HG03097 (cell line): Measurements from ENCODE around the gene LMBR1.
"Not testable (repeated sequence)": the region's sequence is repeated elsewhere in the genome, so short reads cannot be mapped to it uniquely, and the experiment has no call there.

Source experiments
- ATAC-seq: cut with Tn5 transposase; IDR thresholded peaks from one replicate; pipeline ENCODE4 v1.9.1; 2021; ENCODE audit not compliant: unreplicated experiment, low FRiP score

LMBR1 gene

GRCh38 chr7:156816943-156817572, 75.9 kb downstream of the LMBR1 start:
- no peak for ATAC-seq

- no peak for ATAC-seq
Observed at GRCh38 chr7:156811706-156812105, 81.3 kb downstream of the LMBR1 start.

- not testable (repeated sequence) for ATAC-seq
Observed at GRCh38 chr7:156803656-156804055, 89.3 kb downstream of the LMBR1 start.

DNA sequence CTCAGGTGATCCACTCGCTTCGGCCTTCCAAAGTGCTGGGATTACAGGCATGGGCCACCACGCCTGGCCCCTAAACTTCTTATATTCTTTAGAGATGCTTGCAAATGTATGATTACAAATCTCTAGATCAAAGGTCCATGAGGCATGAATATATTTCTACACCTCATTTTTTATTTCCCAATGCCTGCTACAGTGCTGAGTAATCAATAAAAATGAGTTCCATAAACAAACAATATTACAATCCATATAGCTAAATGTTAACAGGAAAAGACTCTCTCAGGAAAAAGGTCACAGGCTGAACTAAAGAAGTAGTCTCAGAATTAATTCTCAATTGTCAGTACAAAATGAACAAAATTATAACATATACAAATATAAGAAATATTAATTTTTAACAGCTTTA, 90.8 kb downstream of the LMBR1 start:
- ATAC-seq, result no peak

GRCh38 chr7:156795415-156795814, 97.6 kb downstream of the LMBR1 start:
- ATAC-seq, result no peak

DNA sequence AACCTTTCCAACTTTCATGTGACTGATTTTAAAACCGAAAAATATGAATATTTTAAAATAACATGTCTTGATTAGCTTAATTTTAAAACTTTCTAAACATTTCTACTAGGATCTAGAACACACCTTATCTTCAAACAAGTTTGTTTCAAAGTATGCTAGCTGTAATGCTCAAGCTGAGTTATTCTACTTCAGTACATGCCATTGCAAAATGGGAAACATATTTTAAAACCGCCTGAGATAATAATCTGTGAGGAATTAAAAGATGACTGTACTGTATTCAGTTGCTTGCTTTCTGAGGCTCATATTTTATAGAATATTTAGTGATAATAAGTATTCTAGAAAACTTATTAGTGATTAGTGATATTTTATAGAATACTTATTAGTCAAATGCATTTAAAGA, 99.6 kb downstream of the LMBR1 start:
- no peak for ATAC-seq

DNA sequence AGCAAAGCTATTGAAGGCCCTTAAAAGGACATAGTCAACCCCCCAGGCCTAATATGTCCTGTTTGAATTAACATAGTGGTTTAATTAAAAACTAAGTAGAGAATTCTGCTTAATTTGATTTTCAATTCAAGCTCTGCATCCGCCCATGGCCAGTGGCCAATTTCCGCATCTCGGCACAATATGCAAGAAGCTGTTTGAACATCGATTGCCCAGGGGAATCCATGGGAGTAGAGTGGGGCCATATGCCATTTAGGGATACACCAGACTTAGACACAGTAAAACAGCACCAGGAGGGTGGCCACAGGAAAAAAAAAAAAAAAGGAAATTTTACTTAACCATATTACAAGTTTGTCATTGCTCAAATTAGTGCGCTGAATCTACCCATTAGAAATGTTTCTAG, 100.4 kb downstream of the LMBR1 start:
- no peak for ATAC-seq

DNA sequence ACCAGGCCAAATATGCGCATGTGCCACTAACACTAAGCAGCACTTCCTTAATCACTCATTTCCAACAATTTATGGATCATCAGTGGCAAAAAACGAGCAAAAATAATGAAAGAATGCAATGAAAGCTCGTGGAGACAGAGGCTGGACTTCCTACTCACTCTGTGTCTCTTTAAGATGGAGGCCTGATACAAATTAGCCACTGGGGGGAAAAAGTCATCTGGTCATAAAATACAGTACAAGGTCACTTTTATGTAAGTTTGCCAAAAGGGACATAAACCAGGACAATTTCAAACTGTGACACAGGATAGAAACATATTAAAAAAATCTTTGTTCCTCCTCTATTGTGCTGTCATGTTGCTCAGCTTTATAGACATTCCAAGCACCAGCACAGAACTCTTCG, 101.7 kb downstream of the LMBR1 start:
- no peak for ATAC-seq

GRCh38 chr7:156790264-156790663, 102.7 kb downstream of the LMBR1 start:
- no peak for ATAC-seq

DNA sequence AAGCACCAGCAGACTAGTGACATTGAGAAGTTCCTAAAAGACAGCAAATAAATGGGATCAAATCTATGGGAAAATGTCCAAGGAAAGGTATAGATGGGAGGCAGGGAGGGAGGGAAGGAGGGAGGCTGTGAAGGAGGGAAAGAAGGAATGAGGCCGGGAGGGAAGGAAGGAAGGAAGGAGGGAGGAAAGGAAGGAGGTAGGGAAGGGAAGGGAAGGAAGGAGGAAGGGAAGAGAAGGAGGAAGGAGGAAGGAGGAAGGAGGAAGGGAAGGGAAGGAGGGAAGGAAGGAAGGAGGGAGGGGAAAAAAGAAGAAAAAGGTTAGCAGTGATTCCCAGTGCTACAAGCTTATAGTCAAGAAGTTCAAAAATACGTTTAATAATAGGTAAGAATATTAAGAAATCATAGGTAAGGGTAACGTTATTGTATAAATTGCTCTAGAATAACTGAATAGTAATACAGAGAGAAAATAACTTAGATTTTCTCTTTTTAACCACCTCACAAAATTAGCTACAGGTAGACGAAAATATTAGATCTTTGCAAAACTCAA, 106.9 kb downstream of the LMBR1 start:
- no peak for ATAC-seq

DNA sequence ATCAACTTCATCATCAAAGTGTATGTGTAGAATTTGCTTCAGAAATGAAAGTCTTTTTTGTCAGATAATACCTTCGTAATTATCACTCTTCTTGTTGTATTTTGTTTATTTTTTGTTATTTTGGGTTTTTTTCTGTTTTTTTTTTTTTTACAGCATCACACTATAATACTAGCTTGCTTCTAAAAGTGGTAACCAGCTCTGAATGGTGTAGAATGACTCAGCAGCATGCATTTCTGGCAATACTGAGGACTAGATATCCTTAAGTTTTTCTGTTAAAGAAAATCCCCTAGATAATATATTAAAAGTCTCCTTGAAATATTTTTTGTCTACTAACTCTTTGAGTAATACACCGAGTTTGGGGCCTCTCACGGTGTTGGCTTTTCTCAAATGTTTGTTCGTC, 109.1 kb downstream of the LMBR1 start:
- no peak for ATAC-seq

- no peak for ATAC-seq
Observed at GRCh38 chr7:156781972-156782371, 111.0 kb downstream of the LMBR1 start.

DNA sequence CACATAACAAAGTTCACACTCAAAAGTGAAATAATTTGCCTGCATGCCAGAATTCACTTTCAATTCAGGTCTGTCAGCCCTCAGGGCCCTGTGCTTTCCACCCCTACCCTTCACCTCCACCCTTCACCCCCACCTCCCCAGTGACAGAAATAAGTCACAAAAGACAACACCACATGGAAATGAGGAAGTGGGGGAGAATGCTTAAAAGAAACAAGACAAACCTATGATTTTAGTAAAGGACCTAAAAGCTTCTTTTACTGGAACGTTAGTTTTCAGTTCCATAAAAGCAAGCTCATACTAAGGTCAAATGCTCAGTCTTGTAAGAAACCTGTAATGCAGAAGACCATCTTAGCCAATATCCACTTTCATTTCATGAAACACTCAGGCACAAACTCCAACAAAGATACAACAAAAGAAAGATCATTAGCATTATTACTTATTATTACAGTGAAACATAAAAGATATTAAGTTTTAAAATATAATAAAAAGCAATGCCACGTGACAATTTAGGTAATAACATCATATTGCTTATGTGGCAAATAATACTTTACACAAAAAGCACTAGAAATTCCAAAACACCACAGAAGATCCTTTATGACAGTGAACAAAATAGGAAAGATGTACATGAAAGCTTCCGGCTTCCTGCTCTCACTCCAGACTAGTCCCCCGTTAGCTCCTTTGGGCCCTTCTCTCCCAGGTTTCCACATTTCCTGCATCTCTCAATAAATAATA, 112.1 kb downstream of the LMBR1 start:
- peak; percentile 83 for ATAC-seq

GRCh38 chr7:156778668-156779067, 114.3 kb downstream of the LMBR1 start:
- no peak for ATAC-seq

DNA sequence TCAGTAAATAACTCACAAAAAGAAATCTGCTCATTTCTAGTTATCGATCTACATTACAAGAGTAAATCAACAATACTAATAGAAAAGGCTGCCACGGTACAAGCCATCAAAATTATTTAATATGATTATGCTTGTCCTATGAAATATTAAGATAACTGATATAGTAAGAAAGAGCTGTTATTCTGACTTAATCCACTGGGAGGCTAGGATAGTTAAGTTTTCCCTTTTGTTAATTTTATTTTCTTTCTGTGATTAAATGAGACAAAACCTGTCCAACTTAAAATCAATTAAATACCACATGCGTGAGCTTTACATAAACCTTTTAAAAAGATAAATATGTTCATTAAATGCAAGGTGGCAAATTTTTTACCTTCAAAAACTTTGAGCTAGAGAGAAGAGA, 114.8 kb downstream of the LMBR1 start:
- no peak for ATAC-seq

GRCh38 chr7:156777364-156778069, 115.5 kb downstream of the LMBR1 start:
- no peak for ATAC-seq

DNA sequence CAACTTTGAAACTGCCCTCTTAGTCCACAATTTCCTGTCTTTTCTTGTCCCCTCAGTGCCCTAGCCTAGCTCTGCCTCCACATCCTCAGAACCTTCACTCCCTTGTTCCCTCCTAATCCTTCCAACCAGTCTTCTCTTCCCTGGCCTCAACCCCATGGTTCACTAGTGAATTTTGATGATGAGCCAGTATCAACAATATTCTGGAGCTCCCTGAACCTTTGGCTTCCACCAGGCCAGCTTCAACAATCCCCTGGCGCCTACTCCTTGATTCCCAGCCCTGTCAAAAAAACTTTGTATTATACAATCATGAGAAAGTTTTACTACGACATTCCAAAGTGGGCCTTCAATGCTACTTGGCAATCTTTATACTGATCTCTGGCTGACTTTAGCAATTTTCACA, 116.5 kb downstream of the LMBR1 start:
- ATAC-seq, result no peak

DNA sequence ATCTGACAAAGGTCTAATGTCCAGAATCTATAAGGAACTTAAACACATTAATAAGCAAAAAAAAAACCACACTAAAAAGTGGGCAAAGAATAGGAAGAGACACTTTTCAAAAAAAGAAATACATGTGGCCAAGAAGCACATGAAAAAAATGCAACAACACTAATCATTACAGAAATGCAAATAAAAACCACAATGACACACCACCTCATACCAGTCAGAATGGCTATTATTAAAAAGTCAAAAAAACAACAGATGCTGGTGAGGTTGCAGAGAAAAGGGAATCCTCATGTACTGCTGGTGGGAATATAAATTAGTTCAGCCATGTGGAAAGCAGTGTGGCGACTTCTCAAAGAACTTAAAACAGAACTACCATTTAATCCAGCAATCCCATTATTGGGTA, 119.0 kb downstream of the LMBR1 start:
- no peak for ATAC-seq

- no peak for ATAC-seq
Observed at GRCh38 chr7:156772725-156773124, 120.3 kb downstream of the LMBR1 start.

GRCh38 chr7:156768698-156769472, 124.1 kb downstream of the LMBR1 start:
- no peak for ATAC-seq

DNA sequence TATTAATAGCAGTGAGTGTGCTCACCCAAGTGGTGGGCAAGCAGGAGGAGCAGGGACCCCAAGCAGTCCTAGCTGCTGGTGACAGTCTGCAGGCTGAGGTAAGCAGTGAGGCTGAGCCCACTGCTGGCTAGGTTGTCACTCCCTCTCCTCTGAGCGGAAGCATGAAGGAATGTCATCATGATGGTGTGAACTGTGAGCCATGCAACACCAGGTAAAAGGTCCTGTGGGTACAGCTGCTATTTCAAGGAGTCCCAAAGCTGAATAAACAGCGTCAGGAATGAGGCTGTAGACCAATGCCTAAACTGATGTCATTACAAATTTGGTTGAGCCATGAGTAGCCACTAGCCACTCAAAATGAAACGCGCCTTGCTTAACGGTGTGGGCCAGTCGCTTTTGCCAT, 126.3 kb downstream of the LMBR1 start:
- ATAC-seq, result no peak
